GM10248 (cell line): ENCODE measurements around the gene BACH2.

Experiments used
- CTCF ChIA-PET: fragments of 300-600 bp; sonication (Branson Sonifier 250); formaldehyde crosslinking; extraction: SDS; loops from one replicate; lab custom pipeline; 2021; ENCODE audit warnings: antibody characterized with exemption; lab: Yijun Ruan, JAX
- POLR2A ChIA-PET: fragments of 350-650 bp; sonication (Branson Sonifier 250); formaldehyde crosslinking; extraction: SDS; loops from one replicate; lab custom pipeline; 2020; ENCODE audit warnings: antibody characterized with exemption; lab: Yijun Ruan, JAX
- DNase-seq: peaks from one replicate; pipeline ENCODE4 v3.0.0; 2012; ENCODE audit errors: extremely low spot score
- CTCF ChIP-seq: IDR thresholded peaks from 2 replicates; pipeline ENCODE4 v1.5.1; 2012; ENCODE audit warnings: mild to moderate bottlenecking, low read depth; ENCODE audit errors: extremely low read depth, missing control alignments, control extremely low read depth

The BACH2 gene

GRCh38 chr6:89888871-89889270 lies 407.8 kb downstream of the BACH2 start:
- POLR2A ChIA-PET = no interaction called here
- DNase-seq = no peak
- TF ChIP-seq CTCF = no peak
- CTCF ChIA-PET = no interaction called here

GRCh38 chr6:89888138-89888514 lies 408.5 kb downstream of the BACH2 start:
- ChIA-PET POLR2A (no interaction called here), CTCF (interaction anchor here (2.2 kb wide), 1 partner anchor 12 kb away, joined by 4 read pairs; no protein-coding TSS in a partner anchor)
- no peak for TF ChIP-seq CTCF
- no peak for DNase-seq

GRCh38 chr6:89887452-89888137 lies 409.0 kb downstream of the BACH2 start:
- no peak for DNase-seq
- POLR2A ChIA-PET = no interaction called here
- CTCF ChIA-PET = interaction anchor here (2.2 kb wide), 1 partner anchor 11 kb away, joined by 4 read pairs; no protein-coding TSS in a partner anchor
- TF ChIP-seq CTCF = no peak

- POLR2A ChIA-PET = no interaction called here
- no peak for DNase-seq
- no peak for TF ChIP-seq CTCF
- CTCF ChIA-PET = interaction anchor here (2.2 kb wide), 1 partner anchor 10 kb away, joined by 4 read pairs; no protein-coding TSS in a partner anchor
These were observed 410.1 kb downstream of the BACH2 start for GRCh38 chr6:89886378-89887120.
